Activated CD4-positive, alpha-beta T cell treated with anti-CD3 and anti-CD28 coated beads, Interleukin-2, amount 50 U/mL, for 24 hours (primary cell): ENCODE results near the gene CRYGS.
"Not testable (repeated sequence)": the region's sequence is repeated elsewhere in the genome, so short reads cannot be mapped to it uniquely, and the experiment has no call there.

ENCODE experiments used
- DNase-seq, 2 donors: peaks; one replicate each; pipeline ENCODE4 v3.0.0-alpha.2; 2020; ENCODE audit warnings: low read depth in 1 of 2, low spot score in 1 of 2

Gene CRYGS

DNA sequence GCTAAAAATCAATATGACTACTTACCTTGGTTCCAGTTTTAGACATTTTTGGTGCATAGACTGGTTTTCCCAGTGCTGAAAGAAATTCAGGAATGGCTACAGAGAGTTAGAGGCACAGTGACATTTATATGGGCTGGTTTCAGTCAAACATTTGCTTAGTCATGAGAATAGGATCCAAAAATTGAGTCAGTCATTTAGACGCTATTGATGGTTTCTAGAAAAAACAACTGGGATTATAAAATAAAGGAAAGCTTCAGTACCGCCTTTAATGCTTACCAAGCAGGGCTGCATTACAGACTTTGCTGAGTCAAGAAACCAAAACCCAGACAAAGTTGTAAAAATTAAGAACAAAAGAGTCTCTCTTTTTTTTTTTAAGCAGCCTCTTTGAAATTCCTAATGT lies at the start of gene CRYGS:
Gene CRYGS (minus strand): TSS at position 100 of the 400 bp plus-strand sequence. CDS start 54 bp downstream, at position 46.
- no peak for DNase-seq

DNA sequence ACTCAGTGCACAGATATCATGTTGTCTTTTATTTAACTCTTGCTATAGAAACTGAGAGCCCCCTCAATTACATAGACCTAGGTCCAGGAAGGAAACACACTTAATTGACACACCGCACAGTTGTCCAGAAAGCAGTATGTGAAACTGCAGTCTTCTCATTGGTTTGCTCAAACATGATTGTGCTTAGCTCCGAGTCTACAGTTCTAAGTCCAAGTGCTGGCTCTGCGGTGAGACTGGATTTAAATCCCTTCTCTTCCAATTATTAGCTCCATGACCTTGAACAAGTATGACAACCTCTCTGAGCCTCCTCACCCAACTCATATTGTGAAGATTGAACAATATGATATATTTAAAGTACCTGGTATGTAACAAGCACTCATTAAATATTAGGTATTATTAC lies 49.7 kb upstream of the CRYGS start:
- DNase-seq: no peak

DNA sequence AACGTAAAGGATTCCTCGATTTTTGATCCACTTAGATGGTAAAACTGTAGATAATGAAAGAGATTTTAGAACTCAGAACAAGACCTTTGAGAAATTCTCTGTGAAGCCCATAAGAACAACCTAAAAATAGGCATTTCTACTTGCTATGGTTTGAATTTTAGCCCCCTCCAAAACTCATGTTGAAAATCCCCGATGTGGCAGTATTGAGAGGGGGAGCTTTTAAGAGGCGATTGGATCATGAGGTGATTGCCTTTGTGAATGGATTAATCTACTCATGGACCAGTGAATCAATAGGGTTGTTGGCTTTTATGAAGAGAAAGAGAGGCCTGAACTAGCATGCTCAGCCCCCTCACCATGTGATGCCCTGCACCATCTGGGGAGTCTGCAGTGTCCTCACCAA lies 48.5 kb upstream of the CRYGS start:
- no peak for DNase-seq

DNA sequence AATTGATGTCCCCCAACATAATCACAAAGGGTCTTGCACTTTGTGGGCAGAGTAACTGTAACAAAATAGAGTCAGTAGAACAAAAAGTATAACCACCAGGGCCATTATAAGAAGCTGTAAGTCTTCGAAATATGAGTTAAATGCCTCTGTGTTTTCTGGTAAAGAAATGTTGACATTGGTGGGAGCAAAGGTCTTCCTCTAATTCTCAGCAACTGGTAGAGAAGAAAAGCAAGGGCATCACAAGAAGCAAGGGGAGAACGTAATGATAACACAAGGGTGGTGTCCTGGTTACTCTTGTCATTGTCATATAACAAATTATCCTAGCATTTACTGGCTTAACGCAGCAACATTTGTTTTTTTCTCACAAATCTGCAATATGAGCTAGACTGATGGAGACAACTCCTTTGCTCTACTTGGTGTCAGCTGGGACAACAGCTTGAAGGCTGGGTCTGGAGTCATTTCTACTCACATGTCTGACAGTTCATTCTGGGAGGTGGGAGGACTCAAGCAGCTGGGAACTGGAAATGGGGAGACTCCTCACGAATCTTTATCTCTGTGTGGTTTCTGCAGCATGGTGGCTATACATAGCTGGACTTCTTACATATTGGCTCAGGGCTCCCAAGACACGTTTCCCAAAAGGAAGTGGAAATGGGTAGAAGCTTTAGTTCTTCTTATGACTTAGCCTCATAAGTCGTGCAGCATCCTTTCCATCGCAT lies 46.6 kb upstream of the CRYGS start:
- no peak for DNase-seq

GRCh38 chr3:186589856-186590579 lies 45.8 kb upstream of the CRYGS start:
- no peak for DNase-seq

DNA sequence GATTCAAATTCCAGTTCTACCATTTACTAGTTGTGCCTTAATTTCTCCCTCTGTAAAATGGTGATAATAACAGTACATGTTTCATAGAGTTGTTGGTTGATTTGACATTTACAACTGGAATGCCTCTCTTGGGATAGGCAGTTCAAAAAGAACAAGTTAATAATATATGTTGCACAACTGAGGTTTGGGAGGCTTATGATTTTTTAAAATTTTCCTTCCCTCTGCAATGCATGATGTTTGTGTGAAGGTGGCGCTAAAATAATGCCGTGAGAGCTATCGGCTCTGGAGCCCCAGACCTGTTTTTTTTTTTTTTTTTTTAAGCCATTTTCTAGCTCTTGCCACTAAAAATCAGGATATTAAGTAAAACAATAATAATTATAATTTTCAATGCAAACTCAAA lies 44.9 kb upstream of the CRYGS start:
- DNase-seq: no peak

- no peak for DNase-seq
These were observed 44.5 kb upstream of the CRYGS start for GRCh38 chr3:186588632-186589031.

- DNase-seq: no peak
These were observed 43.0 kb upstream of the CRYGS start for GRCh38 chr3:186587183-186587582.

DNA sequence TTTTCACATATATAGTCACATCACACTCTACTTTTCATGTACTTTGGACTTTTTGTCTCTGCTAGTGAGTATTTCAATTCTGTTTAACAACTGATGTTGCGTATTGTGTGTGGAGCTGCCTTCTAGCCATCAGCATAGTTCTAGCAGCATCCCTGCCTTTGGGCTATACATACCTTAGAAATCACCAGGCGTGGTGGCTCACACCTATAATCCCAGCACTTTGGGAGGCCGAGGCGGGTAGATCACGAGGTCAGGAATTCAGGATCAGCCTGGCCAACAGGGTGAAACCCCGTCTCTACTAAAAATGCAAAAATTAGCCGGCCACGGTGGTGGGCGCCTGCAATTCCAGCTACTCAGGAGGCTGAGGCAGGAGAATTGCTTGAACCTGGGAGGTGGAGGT lies 42.1 kb upstream of the CRYGS start:
- DNase-seq: not testable (repeated sequence)

GRCh38 chr3:186583831-186584230 lies 39.7 kb upstream of the CRYGS start:
- no peak for DNase-seq

GRCh38 chr3:186582541-186582940 lies 38.4 kb upstream of the CRYGS start:
- DNase-seq: no peak

- no peak for DNase-seq
These were observed 36.6 kb upstream of the CRYGS start for GRCh38 chr3:186580785-186581184.

- DNase-seq: no peak
These were observed 33.3 kb upstream of the CRYGS start for GRCh38 chr3:186577521-186577920.

GRCh38 chr3:186571644-186572013 lies 27.4 kb upstream of the CRYGS start:
- no peak for DNase-seq

GRCh38 chr3:186570941-186571643 lies 26.9 kb upstream of the CRYGS start:
- DNase-seq: no peak

- peak; percentile 91 to 99 for DNase-seq
These were observed 26.1 kb upstream of the CRYGS start, which contains the start of gene DNAJB11 for GRCh38 chr3:186570096-186570940. TSS of gene DNAJB11 (plus strand) at chr3:186570720. CDS start at chr3:186570898, 178 bp downstream.

DNA sequence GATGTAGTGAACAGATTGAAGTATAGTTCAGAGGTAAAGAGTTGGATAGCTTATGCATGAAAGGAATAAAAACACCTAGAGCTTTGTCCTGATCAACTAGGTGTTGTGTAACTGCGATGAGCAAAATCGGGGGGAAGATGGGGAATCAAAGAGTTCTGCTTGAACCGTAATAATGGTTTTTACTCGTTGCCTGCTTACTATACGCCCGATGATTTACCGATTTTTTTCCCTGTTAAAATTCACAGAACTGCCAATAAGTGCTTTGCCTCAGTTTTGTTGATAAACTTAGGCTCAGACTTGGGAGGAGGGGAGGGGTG lies 25.6 kb upstream of the CRYGS start:
- no peak for DNase-seq

- not testable (repeated sequence) for DNase-seq
These were observed 25.2 kb upstream of the CRYGS start for GRCh38 chr3:186569361-186569760.

DNA sequence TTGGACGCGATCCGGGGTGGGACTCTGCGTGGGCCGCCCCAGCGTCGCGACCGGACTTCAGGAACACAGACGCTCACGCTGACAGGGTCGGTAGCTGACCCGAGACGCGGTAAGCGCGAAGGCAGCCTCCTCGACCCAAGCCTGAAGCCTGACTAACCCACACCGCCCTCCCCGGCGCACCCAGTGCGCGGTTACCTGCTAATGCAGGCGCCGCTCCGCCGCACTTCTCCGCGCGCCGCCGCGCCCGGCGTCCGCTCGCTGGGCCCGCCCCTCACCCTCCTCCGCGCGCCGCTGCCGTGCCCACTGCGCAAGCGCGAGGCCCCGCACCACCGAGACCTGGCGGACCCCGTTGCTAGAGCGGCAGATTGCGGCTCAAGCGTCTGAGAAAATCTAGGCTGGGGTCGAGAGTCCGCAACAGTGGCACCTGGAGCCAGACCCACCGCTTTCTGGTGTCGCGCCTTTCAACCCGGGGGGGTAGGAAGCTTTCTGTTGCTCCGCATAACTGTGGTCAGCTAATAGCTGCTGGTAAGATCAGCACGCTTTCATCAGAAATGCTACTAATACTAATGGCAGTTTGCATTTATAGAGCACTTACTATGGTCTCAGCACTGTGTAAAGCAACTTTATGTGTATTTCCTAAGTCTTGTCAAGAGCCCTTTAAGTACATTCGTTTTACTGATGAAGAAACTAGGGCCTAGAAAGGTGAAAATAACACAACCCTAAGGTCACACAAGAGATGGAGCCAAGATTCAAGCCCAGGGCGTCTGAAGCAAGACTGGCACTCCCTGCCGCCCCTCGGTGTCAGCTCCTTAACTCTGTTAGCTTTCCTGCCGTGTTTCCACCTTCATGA lies 23.1 kb upstream of the CRYGS start, which contains the start of gene TBCCD1:
Gene TBCCD1 (minus strand): TSS at position 268 of the 850 bp plus-strand sequence. CDS start 3,010 bp downstream, outside the sequence.
- DNase-seq: peak; percentile 92 to 96

- no peak for DNase-seq
These were observed 22.5 kb upstream of the CRYGS start for GRCh38 chr3:186566772-186567071.
